Kasumi-1 (cell line): ENCODE results near the gene HS3ST3B1.

Experiments
- DNase-seq, 2 experiments: peaks; one replicate each; lab custom pipeline; 2025; lab: John Stamatoyannopoulos, UW

HS3ST3B1 gene

DNA sequence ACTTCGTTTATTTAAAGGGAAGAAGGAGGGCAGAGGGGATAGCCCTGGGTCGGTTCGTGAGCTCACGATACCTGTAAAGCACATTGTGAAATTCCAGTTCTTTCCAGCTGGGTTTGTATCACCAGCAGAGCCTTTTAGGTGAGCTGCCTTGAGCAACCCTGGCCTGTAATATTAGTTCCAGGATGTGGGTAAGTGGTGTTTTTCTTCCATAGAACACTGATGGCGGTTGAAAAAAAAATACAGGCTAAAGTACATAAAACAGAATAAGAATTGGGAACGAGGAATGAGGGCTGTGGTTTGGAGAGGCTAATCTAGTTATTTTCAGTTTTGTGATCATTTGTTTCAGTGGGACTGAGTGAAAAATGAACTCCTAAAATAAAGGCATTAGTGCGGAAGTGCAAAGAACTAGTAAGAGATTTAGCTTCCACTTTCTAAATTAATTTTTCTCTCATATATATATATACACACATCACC lies 20.6 kb downstream of the HS3ST3B1 start:
- no peak for DNase-seq

GRCh38 chr17:14321980-14322776 lies 21.3 kb downstream of the HS3ST3B1 start:
- no peak for DNase-seq

DNA sequence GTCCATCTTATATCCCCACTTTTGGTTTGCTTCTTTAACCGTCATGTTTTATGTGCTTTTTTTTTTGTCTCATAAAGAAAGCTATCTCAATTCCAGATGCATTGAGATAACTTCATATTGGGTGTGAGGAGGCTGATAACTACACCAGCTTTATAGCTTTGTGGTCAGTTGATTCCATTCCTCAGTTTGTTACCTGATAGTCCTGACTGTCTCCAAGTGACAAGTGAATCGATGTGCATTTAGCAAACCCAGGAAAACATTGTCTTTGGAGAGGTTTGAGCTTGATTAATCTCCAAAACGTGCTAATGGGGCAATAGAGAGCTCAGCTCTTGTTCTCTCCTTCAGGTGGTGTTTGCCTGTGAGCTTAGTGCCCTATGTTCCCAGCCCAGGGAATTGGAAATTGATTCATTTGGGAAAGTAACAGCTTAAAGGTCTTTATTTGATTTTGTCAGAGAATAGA lies 22.7 kb downstream of the HS3ST3B1 start:
- DNase-seq = no peak

GRCh38 chr17:14325618-14326167 lies 24.8 kb downstream of the HS3ST3B1 start:
- no peak for DNase-seq

DNA sequence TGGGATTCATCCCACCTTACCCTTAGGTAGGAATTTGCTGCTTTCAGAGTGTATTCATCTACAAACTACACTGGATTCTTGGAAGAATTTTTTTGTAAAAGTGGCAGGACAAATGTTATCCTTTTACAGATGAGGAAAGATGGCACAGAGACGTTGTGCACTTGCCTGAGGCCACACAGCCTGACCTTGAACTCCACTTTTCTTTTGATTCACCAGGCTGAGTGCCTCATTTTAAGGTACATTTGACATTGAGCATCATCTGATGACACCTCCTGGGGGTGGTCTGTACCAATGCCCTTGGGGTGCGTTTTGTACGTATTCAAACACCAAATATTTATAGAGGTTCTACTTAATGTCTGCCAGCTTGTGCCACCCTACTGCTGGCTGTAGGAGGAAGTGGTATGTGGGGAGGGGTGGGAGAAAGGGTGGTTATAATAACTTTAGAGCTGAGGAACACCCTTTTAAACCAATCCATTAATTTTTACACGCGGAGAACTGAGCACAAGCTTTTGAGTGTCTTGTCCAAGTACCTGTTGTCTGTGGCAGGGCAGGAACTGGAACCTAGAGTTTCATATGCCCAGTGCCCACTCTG lies 29.1 kb downstream of the HS3ST3B1 start:
- no peak for DNase-seq

DNA sequence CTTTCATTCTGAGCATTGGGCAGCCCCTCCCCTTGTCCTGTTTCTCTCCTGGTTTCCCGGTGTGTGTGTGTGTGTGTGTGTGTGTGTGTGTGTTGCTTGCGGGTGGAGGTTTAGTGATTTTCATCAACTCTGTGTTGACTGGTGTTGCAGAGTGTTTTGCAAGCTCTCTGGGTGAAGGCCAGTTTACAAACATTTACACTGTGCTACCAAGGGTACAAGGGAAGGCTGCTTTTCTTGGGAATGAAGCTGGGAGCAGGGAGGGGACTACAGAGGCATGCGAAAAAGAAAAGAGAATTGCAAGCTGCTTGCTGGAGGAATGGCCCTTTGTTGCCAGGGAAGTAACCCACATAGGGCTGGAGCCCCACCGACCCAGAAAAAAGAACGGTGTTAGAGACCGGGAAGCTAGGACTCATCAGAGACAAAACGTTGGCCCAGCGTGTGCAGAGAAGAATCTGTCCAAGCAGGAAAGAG lies 29.6 kb downstream of the HS3ST3B1 start:
- DNase-seq = no peak

DNA sequence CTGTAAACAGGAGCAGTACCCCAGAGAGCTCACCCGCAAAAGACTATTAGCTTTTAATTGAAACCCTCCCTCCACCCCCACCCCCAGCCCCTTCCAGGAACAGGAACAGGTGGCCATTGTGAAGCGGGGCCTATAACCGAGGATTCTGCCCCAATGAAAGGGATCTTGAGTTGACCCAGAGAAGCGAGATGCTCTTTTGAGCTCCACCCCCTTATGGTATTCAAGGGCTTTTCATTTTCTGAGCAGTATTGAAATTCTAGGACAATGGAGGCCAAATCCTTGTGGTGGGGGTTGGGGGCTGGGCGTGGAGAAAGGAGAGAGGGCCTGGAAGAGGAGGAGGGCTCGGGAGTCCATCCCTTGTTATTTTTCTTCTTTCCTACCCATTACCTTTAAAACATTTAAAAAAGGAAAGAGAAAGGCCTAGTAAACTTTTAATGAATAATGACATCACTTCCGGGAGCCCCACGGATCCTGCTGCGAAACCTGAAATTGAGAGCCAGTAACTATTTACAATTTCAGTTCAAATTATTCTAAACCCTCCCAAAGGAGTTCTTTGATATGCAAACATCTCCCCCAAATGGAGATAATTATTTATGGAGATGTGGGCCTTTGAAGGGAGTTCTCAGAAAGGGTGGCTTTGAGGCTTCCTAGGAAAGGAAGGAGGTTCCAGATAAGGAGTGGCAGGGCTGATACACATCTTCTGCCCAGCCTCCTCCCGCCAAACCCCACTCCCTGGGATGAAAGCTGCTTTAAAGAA lies 30.5 kb downstream of the HS3ST3B1 start:
- DNase-seq = no peak

DNA sequence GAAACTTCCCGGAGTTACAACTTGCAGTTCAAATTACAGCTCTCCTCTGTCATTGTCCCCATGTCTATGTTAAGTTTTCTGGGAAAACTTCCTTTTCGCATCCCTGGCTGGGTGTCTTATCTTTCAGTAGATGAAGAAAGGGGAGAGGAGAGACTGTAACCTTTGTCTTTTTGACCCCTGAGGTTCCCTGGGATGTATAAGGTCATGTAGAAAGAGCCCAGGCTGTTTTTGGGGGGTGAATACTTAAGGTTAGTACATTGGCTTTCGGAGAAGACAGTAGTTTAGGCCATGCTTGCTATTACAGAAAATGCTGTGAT lies 31.1 kb downstream of the HS3ST3B1 start:
- no peak for DNase-seq

DNA sequence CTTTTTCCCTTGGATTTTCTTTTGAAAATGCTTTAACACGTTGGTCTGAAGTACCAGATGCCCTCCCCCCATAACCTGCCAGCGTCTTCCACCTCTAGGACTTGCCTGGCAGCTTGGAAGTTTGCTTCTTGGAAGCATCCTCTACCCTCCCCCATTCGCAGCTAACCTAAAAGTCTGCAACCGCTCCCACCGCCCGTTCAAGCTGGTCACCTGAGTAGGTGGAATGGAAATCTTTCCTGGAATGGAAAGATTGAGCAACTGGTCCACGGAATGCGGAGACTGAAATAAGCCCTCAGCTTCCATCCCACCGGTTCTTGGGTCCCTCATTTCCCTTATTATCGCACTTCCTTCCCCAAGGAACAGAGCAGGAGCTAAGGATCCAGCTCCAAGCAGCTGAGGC lies 31.4 kb downstream of the HS3ST3B1 start:
- DNase-seq = no peak

DNA sequence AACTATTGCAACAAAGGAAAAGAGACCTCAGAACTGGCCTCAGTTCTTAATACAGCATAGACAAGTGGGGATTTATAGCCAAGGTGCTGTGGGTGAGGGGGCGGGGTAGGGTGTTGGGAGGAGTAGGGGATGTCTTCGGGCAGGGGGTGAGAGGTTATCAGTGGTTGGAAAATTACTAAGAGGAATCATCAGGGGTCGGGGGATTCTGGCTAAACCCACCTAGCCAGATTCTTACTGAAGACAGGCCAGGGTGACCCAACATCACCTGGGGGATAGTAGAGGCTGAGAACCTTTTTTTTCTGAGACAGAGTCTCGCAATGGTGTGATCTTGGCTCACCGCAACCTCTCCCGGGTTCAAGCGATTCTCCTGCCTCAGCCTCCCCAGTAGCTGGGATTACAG lies 32.6 kb downstream of the HS3ST3B1 start:
- DNase-seq = no peak

DNA sequence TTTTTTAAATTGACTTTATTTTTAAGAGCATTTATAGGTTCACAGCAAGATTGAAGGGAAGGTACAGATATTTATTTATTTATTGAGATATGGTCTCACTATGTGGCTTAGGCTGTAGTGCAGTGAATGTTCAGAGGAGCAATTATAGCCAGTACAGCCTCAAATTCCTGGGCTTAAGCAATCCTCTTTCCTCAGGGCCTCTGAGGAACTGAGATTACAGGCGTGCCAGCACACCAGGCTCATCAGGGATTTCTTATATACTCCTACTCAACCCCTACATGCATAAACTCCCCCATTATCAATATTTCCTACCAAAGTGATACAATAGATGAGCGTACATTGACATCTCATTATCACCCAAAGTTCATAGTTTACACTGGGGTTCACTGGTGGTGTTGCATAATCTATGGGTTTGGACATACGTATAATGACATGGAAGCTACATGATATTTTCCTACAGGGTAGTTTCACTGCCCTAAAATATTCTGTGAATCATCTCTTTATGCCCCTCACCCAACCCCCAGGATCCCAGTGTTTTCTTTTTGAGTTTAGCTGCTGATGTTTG lies 33.5 kb downstream of the HS3ST3B1 start:
- DNase-seq = no peak

- no peak for DNase-seq
Measured at GRCh38 chr17:14334919-14335318, 34.0 kb downstream of the HS3ST3B1 start.

GRCh38 chr17:14336418-14336817 lies 35.5 kb downstream of the HS3ST3B1 start:
- DNase-seq = no peak

DNA sequence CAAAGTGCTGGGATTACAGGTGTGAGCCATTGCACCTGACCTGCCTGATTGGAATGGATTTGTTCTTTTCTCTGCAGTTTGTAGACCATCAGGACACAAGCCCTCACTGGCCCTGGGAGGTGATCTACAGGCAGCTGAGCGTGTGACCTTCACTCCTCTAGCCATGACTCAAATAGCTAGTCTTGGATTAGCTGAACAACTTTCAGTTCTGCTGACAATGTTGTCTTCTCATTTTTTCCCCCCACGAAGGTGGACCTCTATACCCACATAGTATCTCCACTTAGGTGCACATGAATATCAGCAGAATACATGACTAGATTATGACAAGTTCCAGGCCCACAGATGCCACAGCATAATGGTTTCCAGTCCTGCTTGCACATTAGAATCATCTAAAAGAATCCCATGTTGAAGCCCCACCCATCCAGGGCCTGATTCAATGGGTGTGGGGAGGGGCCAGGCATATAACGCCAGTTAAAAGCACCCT lies 36.8 kb downstream of the HS3ST3B1 start:
- no peak for DNase-seq

DNA sequence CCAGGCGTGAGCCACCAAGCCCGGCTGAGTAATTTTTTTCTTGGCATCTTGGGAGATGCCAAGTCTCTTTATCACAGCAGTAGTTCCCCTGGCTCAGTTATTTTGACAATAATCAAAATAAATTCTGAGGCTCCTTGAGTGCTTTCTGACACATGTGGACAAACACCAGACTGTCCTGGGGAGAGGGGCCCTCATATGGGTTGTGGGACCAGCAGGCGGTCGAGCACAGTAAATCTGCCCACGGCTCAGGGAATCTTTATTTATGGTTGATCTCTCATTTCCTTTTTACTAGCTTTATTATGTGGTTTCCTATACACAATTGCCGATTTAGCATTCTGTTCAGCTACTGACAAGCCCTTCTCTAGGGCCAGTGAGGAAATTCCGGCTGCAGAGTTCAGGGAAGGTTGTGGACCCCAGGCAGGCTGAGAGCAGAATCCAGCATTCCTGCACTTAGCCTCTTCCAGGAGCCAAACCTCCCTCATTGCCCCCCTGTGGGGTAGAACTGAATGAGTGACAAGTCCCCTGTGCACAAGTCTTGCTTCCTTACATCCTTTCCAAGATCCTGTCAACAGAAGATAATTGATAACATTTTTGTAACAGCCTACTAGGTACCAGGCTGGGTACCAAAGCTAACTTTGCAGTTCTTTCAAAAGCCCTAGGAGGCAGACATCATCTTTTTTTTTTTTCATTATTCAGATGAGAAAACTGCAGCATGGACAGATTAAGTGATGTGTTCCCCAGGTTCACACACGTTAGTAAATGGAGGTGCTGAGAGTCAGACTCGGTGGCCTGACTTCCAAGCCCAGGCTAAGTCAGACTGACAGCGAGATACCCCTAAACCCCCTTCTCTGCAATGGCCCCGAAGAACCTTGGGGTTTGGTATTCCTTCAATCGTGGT lies 40.2 kb downstream of the HS3ST3B1 start:
- DNase-seq = no peak

GRCh38 chr17:14341866-14342265 lies 41.0 kb downstream of the HS3ST3B1 start:
- no peak for DNase-seq

- no peak for DNase-seq
Measured at GRCh38 chr17:14346801-14347200, 45.9 kb downstream of the HS3ST3B1 start.

GRCh38 chr17:14351493-14351892 lies 50.6 kb downstream of the HS3ST3B1 start:
- peak in 1 of 2 experiments; percentile 1 for DNase-seq

GRCh38 chr17:14352136-14352535 lies 51.3 kb downstream of the HS3ST3B1 start:
- no peak for DNase-seq

- no peak for DNase-seq
Measured at GRCh38 chr17:14353861-14354474, 53.1 kb downstream of the HS3ST3B1 start.
